Esophagus muscularis mucosa (tissue), 3 donors: ENCODE results near the gene LRRK1.

ENCODE experiments used
- POLR2AphosphoS5 ChIP-seq, 2 donors: sonication (generic); formaldehyde crosslinking; IDR thresholded peaks; one replicate each; pipeline ENCODE4 v1.6.1; 2017; ENCODE audit warnings: antibody characterized with exemption in 2 of 2
- TF ChIP-seq, protein P1 (sequence below), 3 experiments: fragments of 200-600 bp in 2 of 3; fragments of 450-650 bp in 1 of 3; sonication (generic) in 2 of 3; IDR thresholded peaks; one replicate each; pipeline ENCODE4 v1.5.1; 2017 to 2019; ENCODE audit warnings: antibody characterized with exemption in 3 of 3, mild to moderate bottlenecking in 2 of 3, moderate library complexity in 1 of 3

DNA sequence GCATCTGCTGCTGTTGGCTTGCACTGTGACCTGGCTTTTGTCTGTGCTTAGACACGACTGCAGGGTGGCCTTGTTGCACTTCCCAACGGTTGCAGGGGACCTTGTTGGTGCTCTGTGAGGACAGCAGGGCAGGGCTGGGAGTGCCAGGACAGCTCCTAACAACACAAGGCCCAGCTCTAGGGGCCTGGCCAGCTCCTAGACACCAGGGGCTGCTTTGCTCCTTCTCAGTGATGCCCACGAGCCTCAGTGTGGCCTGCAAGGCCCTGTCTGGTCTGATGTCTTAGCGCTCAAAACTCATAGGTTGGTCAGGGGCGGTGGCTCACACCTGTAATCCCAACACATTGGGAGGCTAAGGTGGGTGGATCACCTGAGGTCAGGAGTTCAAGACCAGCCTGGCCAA is 183.6 kb downstream of the LRRK1 start:
- TF ChIP-seq, protein P1, sequence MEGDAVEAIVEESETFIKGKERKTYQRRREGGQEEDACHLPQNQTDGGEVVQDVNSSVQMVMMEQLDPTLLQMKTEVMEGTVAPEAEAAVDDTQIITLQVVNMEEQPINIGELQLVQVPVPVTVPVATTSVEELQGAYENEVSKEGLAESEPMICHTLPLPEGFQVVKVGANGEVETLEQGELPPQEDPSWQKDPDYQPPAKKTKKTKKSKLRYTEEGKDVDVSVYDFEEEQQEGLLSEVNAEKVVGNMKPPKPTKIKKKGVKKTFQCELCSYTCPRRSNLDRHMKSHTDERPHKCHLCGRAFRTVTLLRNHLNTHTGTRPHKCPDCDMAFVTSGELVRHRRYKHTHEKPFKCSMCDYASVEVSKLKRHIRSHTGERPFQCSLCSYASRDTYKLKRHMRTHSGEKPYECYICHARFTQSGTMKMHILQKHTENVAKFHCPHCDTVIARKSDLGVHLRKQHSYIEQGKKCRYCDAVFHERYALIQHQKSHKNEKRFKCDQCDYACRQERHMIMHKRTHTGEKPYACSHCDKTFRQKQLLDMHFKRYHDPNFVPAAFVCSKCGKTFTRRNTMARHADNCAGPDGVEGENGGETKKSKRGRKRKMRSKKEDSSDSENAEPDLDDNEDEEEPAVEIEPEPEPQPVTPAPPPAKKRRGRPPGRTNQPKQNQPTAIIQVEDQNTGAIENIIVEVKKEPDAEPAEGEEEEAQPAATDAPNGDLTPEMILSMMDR (IDR thresholded peaks at IDR 0.05) = no peak
- TF ChIP-seq POLR2AphosphoS5 (IDR thresholded peaks at IDR 0.05) = no peak
